Measurements from ENCODE around the gene KPNB1. TPM values are rescaled to one million over a fixed set of nuclear protein-coding genes. Genes with fewer than 3 reads are reported as not detected.

The KPNB1 gene
- polyA plus RNA-seq, 2 donors = 40.8 to 75.5 TPM

- Histone ChIP-seq H3K27me3 (ENCODE audit: control insufficient read depth in 1 of 2, insufficient read depth in 2 of 2, low read length in 2 of 2) (no peaks in the 10 kb centered on the region), H3K4me3 (ENCODE audit: low read depth in 1 of 2, low read length in 2 of 2) (no peak overlapping the region), H3K36me3 (ENCODE audit: control insufficient read depth in 2 of 2, insufficient read depth in 2 of 2, low read length in 1 of 2) (no peaks in the 10 kb centered on the region), H3K4me1 (ENCODE audit: control insufficient read depth in 2 of 2, insufficient read depth in 2 of 2, low read length in 1 of 2) (no peaks in the 10 kb centered on the region), H3K9me3 (ENCODE audit: control insufficient read depth in 2 of 2, insufficient read depth in 1 of 2, low read depth in 1 of 2, low read length in 1 of 2) (no peaks in the 10 kb centered on the region), H3K27ac (ENCODE audit: low read depth in 2 of 2, low read length in 1 of 2) (no peak overlapping the region)
- 93 to 98% methylated on average over 3 of the region's 3 CpGs for WGBS, 2 donors
Measured at GRCh38 chr17:47634870-47635269, 14.8 kb upstream of the KPNB1 start.

- Histone ChIP-seq H3K4me1 (ENCODE audit: control insufficient read depth in 2 of 2, insufficient read depth in 2 of 2, low read length in 1 of 2) (no peaks in the 10 kb centered on the region), H3K4me3 (ENCODE audit: low read depth in 1 of 2, low read length in 2 of 2) (no peak overlapping the region), H3K27ac (ENCODE audit: low read depth in 2 of 2, low read length in 1 of 2) (no peak overlapping the region), H3K9me3 (ENCODE audit: control insufficient read depth in 2 of 2, insufficient read depth in 1 of 2, low read depth in 1 of 2, low read length in 1 of 2) (no peaks in the 10 kb centered on the region), H3K27me3 (ENCODE audit: control insufficient read depth in 1 of 2, insufficient read depth in 2 of 2, low read length in 2 of 2) (no peaks in the 10 kb centered on the region), H3K36me3 (ENCODE audit: control insufficient read depth in 2 of 2, insufficient read depth in 2 of 2, low read length in 1 of 2) (no peaks in the 10 kb centered on the region)
- WGBS, 2 donors = 89 to 93% methylated on average over 3 of the region's 3 CpGs
Measured at GRCh38 chr17:47635734-47636133, 14.0 kb upstream of the KPNB1 start.

- H3K4me1 ChIP-seq (ENCODE audit: control insufficient read depth in 2 of 2, insufficient read depth in 2 of 2, low read length in 1 of 2) = no peaks in the 10 kb centered on the region
- no peak overlapping the region for H3K4me3 ChIP-seq (ENCODE audit: low read depth in 1 of 2, low read length in 2 of 2)
- no peaks in the 10 kb centered on the region for H3K27me3 ChIP-seq (ENCODE audit: control insufficient read depth in 1 of 2, insufficient read depth in 2 of 2, low read length in 2 of 2)
- H3K27ac ChIP-seq (ENCODE audit: low read depth in 2 of 2, low read length in 1 of 2) = no peak overlapping the region
- 74 to 78% methylated on average over 2 of the region's 2 CpGs for WGBS, 2 donors
- H3K36me3 ChIP-seq (ENCODE audit: control insufficient read depth in 2 of 2, insufficient read depth in 2 of 2, low read length in 1 of 2) = no peaks in the 10 kb centered on the region
- no peaks in the 10 kb centered on the region for H3K9me3 ChIP-seq (ENCODE audit: control insufficient read depth in 2 of 2, insufficient read depth in 1 of 2, low read depth in 1 of 2, low read length in 1 of 2)
Measured at GRCh38 chr17:47636273-47637030, 13.3 kb upstream of the KPNB1 start.

- Histone ChIP-seq H3K9me3 (ENCODE audit: control insufficient read depth in 2 of 2, insufficient read depth in 1 of 2, low read depth in 1 of 2, low read length in 1 of 2) (no peaks in the 10 kb centered on the region), H3K36me3 (ENCODE audit: control insufficient read depth in 2 of 2, insufficient read depth in 2 of 2, low read length in 1 of 2) (no peaks in the 10 kb centered on the region), H3K27me3 (ENCODE audit: control insufficient read depth in 1 of 2, insufficient read depth in 2 of 2, low read length in 2 of 2) (no peaks in the 10 kb centered on the region), H3K27ac (ENCODE audit: low read depth in 2 of 2, low read length in 1 of 2) (no peak overlapping the region), H3K4me1 (ENCODE audit: control insufficient read depth in 2 of 2, insufficient read depth in 2 of 2, low read length in 1 of 2) (no peaks in the 10 kb centered on the region), H3K4me3 (ENCODE audit: low read depth in 1 of 2, low read length in 2 of 2) (no peak overlapping the region)
- 80 to 81% methylated on average over 5 of the region's 5 CpGs for WGBS, 2 donors
Measured at GRCh38 chr17:47638903-47639302, 10.8 kb upstream of the KPNB1 start.

GRCh38 chr17:47640076-47640475 lies 9.6 kb upstream of the KPNB1 start:
- Histone ChIP-seq H3K4me3 (ENCODE audit: low read depth in 1 of 2, low read length in 2 of 2) (no peak overlapping the region), H3K4me1 (ENCODE audit: control insufficient read depth in 2 of 2, insufficient read depth in 2 of 2, low read length in 1 of 2) (no peaks in the 10 kb centered on the region), H3K27me3 (ENCODE audit: control insufficient read depth in 1 of 2, insufficient read depth in 2 of 2, low read length in 2 of 2) (no peaks in the 10 kb centered on the region), H3K9me3 (ENCODE audit: control insufficient read depth in 2 of 2, insufficient read depth in 1 of 2, low read depth in 1 of 2, low read length in 1 of 2) (no peaks in the 10 kb centered on the region), H3K27ac (ENCODE audit: low read depth in 2 of 2, low read length in 1 of 2) (no peak overlapping the region), H3K36me3 (ENCODE audit: control insufficient read depth in 2 of 2, insufficient read depth in 2 of 2, low read length in 1 of 2) (no peaks in the 10 kb centered on the region)
- 74 to 77% methylated on average over 3 of the region's 3 CpGs for WGBS, 2 donors

GRCh38 chr17:47641202-47641601 lies 8.5 kb upstream of the KPNB1 start:
- no peaks in the 10 kb centered on the region for H3K36me3 ChIP-seq (ENCODE audit: control insufficient read depth in 2 of 2, insufficient read depth in 2 of 2, low read length in 1 of 2)
- H3K27ac ChIP-seq (ENCODE audit: low read depth in 2 of 2, low read length in 1 of 2) = no peak overlapping the region
- 82 to 87% methylated on average over 4 of the region's 4 CpGs for WGBS, 2 donors
- H3K27me3 ChIP-seq (ENCODE audit: control insufficient read depth in 1 of 2, insufficient read depth in 2 of 2, low read length in 2 of 2) = no peaks in the 10 kb centered on the region
- no peaks in the 10 kb centered on the region for H3K9me3 ChIP-seq (ENCODE audit: control insufficient read depth in 2 of 2, insufficient read depth in 1 of 2, low read depth in 1 of 2, low read length in 1 of 2)
- no peak overlapping the region for H3K4me3 ChIP-seq (ENCODE audit: low read depth in 1 of 2, low read length in 2 of 2)
- no peaks in the 10 kb centered on the region for H3K4me1 ChIP-seq (ENCODE audit: control insufficient read depth in 2 of 2, insufficient read depth in 2 of 2, low read length in 1 of 2)

- Histone ChIP-seq H3K4me3 (ENCODE audit: low read depth in 1 of 2, low read length in 2 of 2) (no peak overlapping the region), H3K27ac (ENCODE audit: low read depth in 2 of 2, low read length in 1 of 2) (no peak overlapping the region), H3K36me3 (ENCODE audit: control insufficient read depth in 2 of 2, insufficient read depth in 2 of 2, low read length in 1 of 2) (no peaks in the 10 kb centered on the region), H3K27me3 (ENCODE audit: control insufficient read depth in 1 of 2, insufficient read depth in 2 of 2, low read length in 2 of 2) (no peaks in the 10 kb centered on the region), H3K9me3 (ENCODE audit: control insufficient read depth in 2 of 2, insufficient read depth in 1 of 2, low read depth in 1 of 2, low read length in 1 of 2) (no peaks in the 10 kb centered on the region), H3K4me1 (ENCODE audit: control insufficient read depth in 2 of 2, insufficient read depth in 2 of 2, low read length in 1 of 2) (no peaks in the 10 kb centered on the region)
- WGBS, 2 donors = 74 to 75% methylated on average over 2 of the region's 2 CpGs
Measured at GRCh38 chr17:47643116-47643515, 6.6 kb upstream of the KPNB1 start.

- no peaks in the 10 kb centered on the region for H3K9me3 ChIP-seq (ENCODE audit: control insufficient read depth in 2 of 2, insufficient read depth in 1 of 2, low read depth in 1 of 2, low read length in 1 of 2)
- no peaks in the 10 kb centered on the region for H3K36me3 ChIP-seq (ENCODE audit: control insufficient read depth in 2 of 2, insufficient read depth in 2 of 2, low read length in 1 of 2)
- no peaks in the 10 kb centered on the region for H3K4me1 ChIP-seq (ENCODE audit: control insufficient read depth in 2 of 2, insufficient read depth in 2 of 2, low read length in 1 of 2)
- no peaks in the 10 kb centered on the region for H3K27me3 ChIP-seq (ENCODE audit: control insufficient read depth in 1 of 2, insufficient read depth in 2 of 2, low read length in 2 of 2)
- no peak overlapping the region for H3K4me3 ChIP-seq (ENCODE audit: low read depth in 1 of 2, low read length in 2 of 2)
- no peak overlapping the region for H3K27ac ChIP-seq (ENCODE audit: low read depth in 2 of 2, low read length in 1 of 2)
- WGBS, 2 donors = 85 to 86% methylated on average over 5 of the region's 5 CpGs
Measured at GRCh38 chr17:47644324-47644723, 5.4 kb upstream of the KPNB1 start.

GRCh38 chr17:47649972-47650524 lies 329 bp downstream of the KPNB1 start:
- H3K9me3 ChIP-seq (ENCODE audit: control insufficient read depth in 2 of 2, insufficient read depth in 1 of 2, low read depth in 1 of 2, low read length in 1 of 2) = no peaks in the 10 kb centered on the region
- H3K4me1 ChIP-seq (ENCODE audit: control insufficient read depth in 2 of 2, insufficient read depth in 2 of 2, low read length in 1 of 2) = no peaks in the 10 kb centered on the region
- H3K4me3 ChIP-seq (ENCODE audit: low read depth in 1 of 2, low read length in 2 of 2) = peak overlapping the region; percentile 76 to 82
- WGBS, 2 donors = 0% methylated on average over 30 to 48 of the region's 48 CpGs
- peaks cover 2 to 6% of the 10 kb centered on the region in 2 donors for H3K36me3 ChIP-seq (ENCODE audit: control insufficient read depth in 2 of 2, insufficient read depth in 2 of 2, low read length in 1 of 2)
- peak overlapping the region; percentile 94 to 96 for H3K27ac ChIP-seq (ENCODE audit: low read depth in 2 of 2, low read length in 1 of 2)
- H3K27me3 ChIP-seq (ENCODE audit: control insufficient read depth in 1 of 2, insufficient read depth in 2 of 2, low read length in 2 of 2) = no peaks in the 10 kb centered on the region
